ENCODE data around the gene TLL2.

TLL2 gene

GRCh38 chr10:96357038-96357620 is 156.6 kb downstream of the TLL2 start:
- DNase-seq = no peak

DNA sequence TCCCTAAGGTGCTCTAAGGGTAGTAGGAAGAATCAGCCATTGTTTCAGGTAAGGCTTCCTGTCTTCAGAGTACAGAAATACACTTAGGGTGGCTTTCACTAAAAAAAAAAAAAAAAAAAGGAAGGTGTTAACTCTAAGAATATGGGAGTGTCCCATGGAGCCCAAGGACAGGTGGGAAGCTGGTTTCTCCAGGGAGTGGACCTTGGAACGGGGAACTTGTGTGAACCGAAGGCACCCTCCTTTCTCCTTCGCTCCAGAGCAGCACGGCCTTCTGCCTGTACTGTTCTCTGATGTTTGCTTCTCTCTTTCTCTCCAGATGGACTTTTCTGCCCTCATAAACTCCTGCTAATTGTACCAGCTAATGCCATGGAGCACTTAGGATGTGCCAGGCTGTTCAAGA is 161.1 kb downstream of the TLL2 start:
- no peak for DNase-seq

GRCh38 chr10:96352027-96352426 is 161.7 kb downstream of the TLL2 start:
- no peak for DNase-seq

- no peak for DNase-seq
Observed at GRCh38 chr10:96346295-96346694, 167.4 kb downstream of the TLL2 start.

DNA sequence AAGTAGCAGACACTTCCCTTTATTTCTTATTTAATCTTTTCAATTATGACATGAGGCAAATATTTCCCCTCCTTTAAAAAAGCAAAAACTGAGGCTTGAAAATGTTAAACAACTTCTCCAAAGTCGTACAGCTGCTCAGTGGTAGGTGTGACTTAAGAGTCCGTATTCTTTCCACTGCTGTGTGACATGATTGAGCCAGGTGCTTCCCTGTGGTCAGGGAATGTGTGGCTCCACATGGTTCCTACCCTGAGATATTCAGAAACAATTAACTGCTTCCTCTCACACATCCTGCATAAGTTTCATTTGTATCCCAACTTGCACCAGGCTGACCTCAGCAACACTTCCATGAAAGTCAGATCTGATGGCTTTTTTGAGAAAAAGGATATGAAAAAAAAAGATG is 168.5 kb downstream of the TLL2 start:
- no peak for DNase-seq

DNA sequence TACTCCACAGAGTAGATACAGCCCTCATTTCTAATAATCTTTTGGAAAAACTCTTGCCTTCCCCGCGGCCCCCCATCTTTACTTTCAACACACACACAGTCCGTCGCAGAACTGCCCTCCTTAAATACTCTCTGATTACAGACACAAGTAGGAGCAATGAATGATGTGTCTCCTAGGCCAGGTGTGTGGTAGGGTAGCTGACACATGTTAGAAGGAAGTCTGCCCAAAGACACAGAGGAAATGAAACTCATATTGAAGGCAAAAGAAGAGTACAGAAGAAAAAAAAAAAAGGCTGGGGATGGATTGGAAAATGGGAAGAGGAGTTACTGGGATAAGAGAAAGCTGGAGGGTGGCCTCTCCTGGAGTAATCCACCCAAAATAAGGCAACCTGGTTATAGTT is 169.5 kb downstream of the TLL2 start:
- no peak for DNase-seq

- no peak for DNase-seq
Observed at GRCh38 chr10:96342402-96342801, 171.3 kb downstream of the TLL2 start.

DNA sequence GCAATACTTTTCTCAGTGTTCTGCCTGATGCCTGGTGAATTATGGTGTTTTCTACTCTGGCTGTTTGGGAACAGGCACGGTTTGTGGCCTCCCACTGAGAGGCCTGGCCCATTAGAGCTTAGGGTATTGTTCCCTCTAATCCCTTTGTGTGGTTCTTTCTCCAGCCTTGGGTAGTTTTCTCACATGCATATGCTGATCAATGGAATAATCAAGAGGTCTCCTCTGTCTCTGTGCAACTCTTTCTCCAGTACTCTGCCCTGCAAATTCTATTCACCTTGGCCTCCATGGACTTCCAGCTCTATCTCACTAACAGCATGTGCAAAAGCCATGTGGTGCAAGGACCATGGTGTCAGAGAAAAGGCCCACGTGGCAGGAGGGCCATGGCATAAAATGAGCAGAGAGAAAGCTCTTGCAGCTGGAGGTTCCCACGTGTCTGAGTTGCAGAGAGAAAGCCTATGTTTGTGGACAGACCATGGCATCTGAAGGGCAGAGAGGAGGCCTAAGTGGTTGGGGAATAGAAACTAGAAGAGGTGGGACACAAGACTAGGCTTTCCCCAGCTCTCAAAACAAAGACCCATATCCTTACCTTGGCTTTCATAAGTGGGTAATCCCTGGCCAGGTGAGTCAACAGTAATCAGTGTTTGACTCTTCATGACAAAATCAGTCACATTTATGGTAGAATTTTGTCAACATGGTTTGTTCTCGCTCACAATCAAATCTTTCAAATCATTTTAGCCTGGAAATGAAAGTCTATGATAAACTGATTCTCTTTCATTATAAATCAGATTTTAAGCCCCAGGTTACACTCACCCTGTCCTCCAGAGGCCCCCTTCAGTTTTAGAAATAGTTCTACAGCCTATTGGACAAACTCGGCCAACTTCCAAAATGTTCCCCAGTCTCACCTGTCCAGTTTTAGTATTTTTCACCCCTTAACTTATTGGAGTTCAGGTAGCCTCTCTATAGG is 172.2 kb downstream of the TLL2 start:
- no peak for DNase-seq

DNA sequence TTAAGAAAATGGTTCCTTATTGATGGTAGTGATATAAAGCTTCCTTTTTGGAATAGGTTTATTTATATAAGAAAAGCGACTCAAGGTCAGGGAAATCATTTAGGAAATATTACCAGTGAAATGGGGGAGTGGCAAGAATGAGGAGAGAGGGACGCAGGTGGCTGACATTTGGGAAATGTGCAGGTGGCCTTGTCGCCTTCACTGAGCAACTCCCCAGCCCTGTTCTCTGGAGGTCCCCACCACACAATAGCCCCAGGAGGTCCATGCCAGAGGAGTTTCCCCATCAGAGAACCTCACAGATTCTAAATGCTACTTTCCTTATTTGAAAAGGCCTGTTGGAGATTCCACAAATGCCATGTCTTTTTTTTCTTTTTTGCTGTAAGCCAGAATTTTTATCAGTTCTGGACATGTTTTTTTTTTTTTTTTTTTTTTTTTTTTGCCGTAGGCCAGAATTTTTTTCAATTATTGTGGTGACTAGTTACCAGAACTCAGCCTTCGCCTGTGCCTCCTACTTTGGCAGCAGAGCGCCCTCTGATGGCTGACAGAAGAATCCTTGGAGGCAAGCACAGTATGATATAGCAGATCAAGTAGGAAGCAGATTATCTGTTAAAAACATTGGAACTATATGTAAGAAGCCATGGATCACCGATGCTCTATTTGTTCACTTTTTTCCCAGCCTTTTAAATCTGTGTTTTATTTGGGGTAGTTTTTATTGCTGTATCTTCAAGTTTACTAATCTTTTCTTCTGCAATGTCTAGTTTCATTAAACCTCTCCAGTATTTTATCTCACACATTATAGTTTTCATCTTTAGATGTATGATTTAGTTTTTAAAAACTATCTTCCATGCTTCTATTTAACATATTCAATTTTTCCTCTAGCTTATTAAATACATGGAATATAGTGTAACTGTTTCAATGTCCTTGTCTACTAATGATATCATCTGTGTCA is 173.5 kb downstream of the TLL2 start:
- DNase-seq = peak; percentile 40

GRCh38 chr10:96339383-96339782 is 174.3 kb downstream of the TLL2 start:
- DNase-seq = no peak

- no peak for DNase-seq
Observed at GRCh38 chr10:96338279-96338925, 175.3 kb downstream of the TLL2 start.

DNA sequence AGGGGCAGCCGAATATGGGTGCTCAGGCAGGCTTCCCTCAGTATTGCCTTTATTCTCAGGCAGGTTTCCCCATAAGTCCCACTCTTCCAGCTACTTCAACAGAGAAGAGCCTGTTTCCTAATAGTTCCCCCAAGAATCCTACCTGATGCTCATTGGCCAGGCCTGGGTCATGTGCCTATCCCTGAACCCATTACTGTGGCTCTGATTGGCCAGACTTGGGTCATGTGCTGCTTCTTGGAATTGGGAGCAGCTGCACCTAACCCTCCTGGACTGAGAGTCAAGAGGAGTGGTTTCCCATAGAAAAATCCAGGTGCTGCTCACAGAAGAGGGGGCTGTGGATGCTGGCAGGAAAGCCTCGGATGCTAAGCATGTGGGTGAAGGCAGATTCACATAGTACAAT is 176.6 kb downstream of the TLL2 start:
- no peak for DNase-seq

GRCh38 chr10:96334616-96335526 is 178.9 kb downstream of the TLL2 start:
- DNase-seq = peak; percentile 8

- no peak for DNase-seq
Observed at GRCh38 chr10:96333101-96333500, 180.6 kb downstream of the TLL2 start.

DNA sequence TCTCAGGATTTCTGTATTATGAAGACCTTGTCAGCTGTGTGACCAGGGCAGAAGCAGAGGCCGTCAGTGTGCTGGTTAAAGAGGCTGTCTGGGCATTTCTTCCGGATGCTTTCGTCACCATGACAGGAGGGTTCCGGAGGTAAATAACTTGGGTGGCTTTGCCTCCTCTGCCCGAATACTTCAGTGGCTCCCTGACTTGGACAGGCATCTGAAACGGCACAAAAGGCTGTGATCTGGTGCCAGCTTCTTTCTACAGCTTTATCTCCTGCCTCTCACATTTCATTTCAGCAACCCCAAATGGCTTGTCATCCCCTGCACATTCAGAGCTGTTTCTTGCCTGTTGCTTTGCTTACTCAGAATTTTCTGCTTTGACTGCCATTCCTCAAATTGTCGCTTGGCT is 186.3 kb downstream of the TLL2 start:
- DNase-seq = no peak

- no peak for DNase-seq
Observed at GRCh38 chr10:96325719-96326373, 187.9 kb downstream of the TLL2 start.

GRCh38 chr10:96324447-96324846 is 189.3 kb downstream of the TLL2 start:
- DNase-seq = no peak

DNA sequence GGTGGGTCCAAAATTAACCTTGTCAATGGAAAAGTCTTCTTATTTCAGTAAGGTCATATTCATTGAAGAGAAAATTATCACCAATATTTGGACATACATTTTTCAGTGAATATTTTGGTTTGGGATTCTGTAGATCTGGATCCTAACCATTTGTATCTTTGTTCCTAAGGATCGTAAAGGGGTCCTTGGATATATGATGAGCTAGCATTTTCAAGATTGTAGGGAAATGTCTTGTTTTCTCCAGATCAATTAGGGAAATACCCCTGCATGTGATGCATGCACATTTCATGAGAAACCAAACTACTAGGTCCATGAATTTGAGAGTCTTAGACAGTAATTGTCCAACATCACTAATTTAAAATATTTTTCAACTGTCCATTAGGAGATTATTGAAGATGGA is 191.5 kb downstream of the TLL2 start:
- DNase-seq = no peak

DNA sequence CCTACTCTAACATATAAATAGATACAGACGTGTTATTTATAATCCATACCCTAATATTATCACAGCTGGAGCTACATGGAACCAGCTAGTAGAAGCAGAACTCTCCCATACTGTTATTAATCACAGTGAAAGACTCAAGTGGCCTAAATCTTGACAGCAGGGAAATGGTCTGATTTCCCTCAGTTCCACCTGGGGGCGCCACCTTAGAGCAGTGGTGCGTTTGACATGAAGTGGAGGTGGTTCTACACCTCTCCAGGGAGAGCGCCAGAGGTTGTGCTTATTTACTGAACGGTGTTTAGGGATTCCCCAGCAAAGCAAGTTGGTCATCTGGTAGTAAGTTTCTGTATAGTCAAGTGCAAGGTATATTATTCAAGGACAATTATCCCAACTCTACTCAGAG is 191.9 kb downstream of the TLL2 start:
- no peak for DNase-seq

- no peak for DNase-seq
Observed at GRCh38 chr10:96319754-96320474, 193.8 kb downstream of the TLL2 start.
